Osteocyte (in vitro differentiated cells): Measurements from ENCODE around the gene DDX56. TPM values are rescaled to one million over a fixed set of nuclear protein-coding genes. Genes with fewer than 3 reads are reported as not detected.

Experiments used
- DNase-seq: peaks from one replicate; pipeline ENCODE4 v3.0.0; 2021; ENCODE audit warnings: mixed read lengths; ENCODE audit not compliant: unreplicated experiment; ENCODE audit errors: extremely low spot score
- H3K27ac Mint-ChIP-seq: one replicate; pipeline ENCODE4 v1.8.0; 2021; ENCODE audit warnings: mild to moderate bottlenecking, mixed read lengths; ENCODE audit not compliant: unreplicated experiment
- H3K27me3 Mint-ChIP-seq: one replicate; pipeline ENCODE4 v1.8.0; 2021; ENCODE audit warnings: mixed read lengths; ENCODE audit not compliant: unreplicated experiment
- H3K36me3 Mint-ChIP-seq: one replicate; pipeline ENCODE4 v1.8.0; 2021; ENCODE audit warnings: mixed read lengths; ENCODE audit not compliant: unreplicated experiment
- H3K4me1 Mint-ChIP-seq: one replicate; pipeline ENCODE4 v1.8.0; 2021; ENCODE audit warnings: mixed read lengths; ENCODE audit not compliant: unreplicated experiment
- H3K4me3 Mint-ChIP-seq: one replicate; pipeline ENCODE4 v1.8.0; 2021; ENCODE audit warnings: mild to moderate bottlenecking, moderate library complexity, mixed read lengths; ENCODE audit not compliant: unreplicated experiment
- H3K9me3 Mint-ChIP-seq: one replicate; pipeline ENCODE4 v1.8.0; 2021; ENCODE audit warnings: mixed read lengths; ENCODE audit not compliant: unreplicated experiment
- long read RNA-seq: library from polyadenylated mRNA; unstranded; transcript quantifications from one replicate; pipeline ENCODE4 v2.0.0, GENCODE V29; 2021
- total RNA-seq: library from RNA; stranded (reverse); gene quantifications from 2 replicates; pipeline ENCODE4 v1.2.1, GENCODE V29; 2021
- TF ChIP-seq, protein P1 (sequence below): fragments of 200-600 bp; sonication (generic); IDR thresholded peaks from 2 replicates; pipeline ENCODE4 v1.5.0; 2021; ENCODE audit warnings: antibody characterized with exemption, mild to moderate bottlenecking, moderate library complexity

The DDX56 gene, protein sequence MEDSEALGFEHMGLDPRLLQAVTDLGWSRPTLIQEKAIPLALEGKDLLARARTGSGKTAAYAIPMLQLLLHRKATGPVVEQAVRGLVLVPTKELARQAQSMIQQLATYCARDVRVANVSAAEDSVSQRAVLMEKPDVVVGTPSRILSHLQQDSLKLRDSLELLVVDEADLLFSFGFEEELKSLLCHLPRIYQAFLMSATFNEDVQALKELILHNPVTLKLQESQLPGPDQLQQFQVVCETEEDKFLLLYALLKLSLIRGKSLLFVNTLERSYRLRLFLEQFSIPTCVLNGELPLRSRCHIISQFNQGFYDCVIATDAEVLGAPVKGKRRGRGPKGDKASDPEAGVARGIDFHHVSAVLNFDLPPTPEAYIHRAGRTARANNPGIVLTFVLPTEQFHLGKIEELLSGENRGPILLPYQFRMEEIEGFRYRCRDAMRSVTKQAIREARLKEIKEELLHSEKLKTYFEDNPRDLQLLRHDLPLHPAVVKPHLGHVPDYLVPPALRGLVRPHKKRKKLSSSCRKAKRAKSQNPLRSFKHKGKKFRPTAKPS
- 67.0 and 69.0 TPM in 2 replicates for total RNA-seq
- long read RNA-seq, transcript DDX56-201 (14 exons, 2,336 nt): major isoform, 347 of 416 reads
- long read RNA-seq, transcript DDX56-206 (14 exons, 1,853 nt): minor isoform, 18 of 416 reads
- long read RNA-seq, partial matches to known transcripts: 11 of 416 reads
- long read RNA-seq, other reads (novel, unspliced or antisense): 34 of 416 reads

- DNase-seq: peak; percentile 97
- Mint-ChIP-seq H3K36me3 (peaks cover 33% of the 10 kb centered on the region), H3K27me3 (no peaks in the 10 kb centered on the region), H3K4me3 (peak within 1 kb of the TSS; percentile 96), H3K27ac (peak within 1 kb of the TSS; percentile 95), H3K4me1 (peaks cover 27% of the 10 kb centered on the region), H3K9me3 (no peaks in the 10 kb centered on the region)
- TF ChIP-seq, protein P1, sequence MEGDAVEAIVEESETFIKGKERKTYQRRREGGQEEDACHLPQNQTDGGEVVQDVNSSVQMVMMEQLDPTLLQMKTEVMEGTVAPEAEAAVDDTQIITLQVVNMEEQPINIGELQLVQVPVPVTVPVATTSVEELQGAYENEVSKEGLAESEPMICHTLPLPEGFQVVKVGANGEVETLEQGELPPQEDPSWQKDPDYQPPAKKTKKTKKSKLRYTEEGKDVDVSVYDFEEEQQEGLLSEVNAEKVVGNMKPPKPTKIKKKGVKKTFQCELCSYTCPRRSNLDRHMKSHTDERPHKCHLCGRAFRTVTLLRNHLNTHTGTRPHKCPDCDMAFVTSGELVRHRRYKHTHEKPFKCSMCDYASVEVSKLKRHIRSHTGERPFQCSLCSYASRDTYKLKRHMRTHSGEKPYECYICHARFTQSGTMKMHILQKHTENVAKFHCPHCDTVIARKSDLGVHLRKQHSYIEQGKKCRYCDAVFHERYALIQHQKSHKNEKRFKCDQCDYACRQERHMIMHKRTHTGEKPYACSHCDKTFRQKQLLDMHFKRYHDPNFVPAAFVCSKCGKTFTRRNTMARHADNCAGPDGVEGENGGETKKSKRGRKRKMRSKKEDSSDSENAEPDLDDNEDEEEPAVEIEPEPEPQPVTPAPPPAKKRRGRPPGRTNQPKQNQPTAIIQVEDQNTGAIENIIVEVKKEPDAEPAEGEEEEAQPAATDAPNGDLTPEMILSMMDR: no peak
These were observed at the start of gene DDX56 for GRCh38 chr7:44573464-44574286. Gene DDX56 (minus strand): TSS chr7:44573908. CDS start chr7:44573895, 13 bp downstream.

DNA sequence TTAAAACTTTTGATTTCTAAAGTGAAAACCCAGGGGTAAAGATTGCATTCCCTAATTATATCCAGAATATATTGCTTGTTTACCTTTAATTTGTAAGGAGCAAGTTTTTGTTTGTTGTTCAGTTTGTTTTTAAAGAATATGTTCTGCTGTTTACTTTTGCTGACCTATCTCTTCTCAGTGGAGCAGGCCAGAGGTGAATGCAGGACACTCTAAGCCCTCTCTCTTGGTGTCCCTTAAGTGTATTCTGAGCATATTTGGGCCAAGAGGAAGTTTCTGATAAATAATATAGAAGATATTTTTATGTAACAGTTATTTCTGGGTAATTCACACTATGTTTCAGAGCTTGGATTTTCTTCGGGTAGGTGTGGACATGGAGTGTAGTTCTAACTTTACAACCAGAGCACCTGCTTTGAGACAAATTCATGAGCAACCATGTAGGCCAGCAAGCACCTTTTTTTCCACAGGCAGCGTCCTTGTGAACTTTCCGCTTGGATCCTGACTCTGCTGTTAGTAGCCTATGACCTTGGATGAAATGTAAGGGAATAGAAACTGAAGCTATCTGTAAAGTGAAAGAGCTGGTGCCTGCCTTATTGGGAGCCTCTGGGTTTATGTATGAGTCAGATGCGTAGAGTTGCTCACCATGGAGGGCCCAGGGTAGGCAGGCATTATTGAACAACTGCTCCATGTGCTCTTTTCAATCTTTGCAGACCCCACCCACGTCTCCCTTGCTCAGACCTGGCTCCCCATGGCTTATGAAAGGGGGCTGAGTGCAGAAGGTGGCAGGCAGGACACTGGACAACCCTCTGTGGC, 48.8 kb upstream of the DDX56 start:
- Mint-ChIP-seq H3K27ac (peak overlapping the region; percentile 56), H3K27me3 (no peaks in the 10 kb centered on the region), H3K9me3 (no peaks in the 10 kb centered on the region), H3K4me3 (no peak overlapping the region), H3K4me1 (peaks cover 33% of the 10 kb centered on the region), H3K36me3 (peaks cover 3% of the 10 kb centered on the region)
- DNase-seq: no peak
- TF ChIP-seq, protein P1: no peak

DNA sequence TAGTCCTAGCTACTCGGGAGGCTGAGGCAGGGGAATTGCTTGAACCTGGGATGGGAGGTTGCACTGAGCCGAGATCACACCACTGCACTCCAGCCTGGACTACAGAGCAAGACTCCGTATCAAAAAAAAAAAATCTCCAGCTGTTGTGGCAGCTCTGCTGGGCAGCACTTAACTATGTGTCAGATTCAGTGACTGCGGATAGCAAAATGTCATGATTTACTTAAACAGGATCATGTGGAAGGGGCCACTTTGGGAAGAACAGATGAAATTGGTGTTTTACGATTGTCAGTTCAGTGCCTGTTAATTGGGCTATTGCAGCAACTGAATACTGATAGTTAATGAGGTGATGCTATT, 48.0 kb upstream of the DDX56 start:
- Mint-ChIP-seq H3K4me1 (peaks cover 38% of the 10 kb centered on the region), H3K27me3 (no peaks in the 10 kb centered on the region), H3K9me3 (no peaks in the 10 kb centered on the region), H3K36me3 (peaks cover 3% of the 10 kb centered on the region), H3K4me3 (no peak overlapping the region), H3K27ac (peak overlapping the region; percentile 65)
- no peak for DNase-seq
- TF ChIP-seq, protein P1: no peak

DNA sequence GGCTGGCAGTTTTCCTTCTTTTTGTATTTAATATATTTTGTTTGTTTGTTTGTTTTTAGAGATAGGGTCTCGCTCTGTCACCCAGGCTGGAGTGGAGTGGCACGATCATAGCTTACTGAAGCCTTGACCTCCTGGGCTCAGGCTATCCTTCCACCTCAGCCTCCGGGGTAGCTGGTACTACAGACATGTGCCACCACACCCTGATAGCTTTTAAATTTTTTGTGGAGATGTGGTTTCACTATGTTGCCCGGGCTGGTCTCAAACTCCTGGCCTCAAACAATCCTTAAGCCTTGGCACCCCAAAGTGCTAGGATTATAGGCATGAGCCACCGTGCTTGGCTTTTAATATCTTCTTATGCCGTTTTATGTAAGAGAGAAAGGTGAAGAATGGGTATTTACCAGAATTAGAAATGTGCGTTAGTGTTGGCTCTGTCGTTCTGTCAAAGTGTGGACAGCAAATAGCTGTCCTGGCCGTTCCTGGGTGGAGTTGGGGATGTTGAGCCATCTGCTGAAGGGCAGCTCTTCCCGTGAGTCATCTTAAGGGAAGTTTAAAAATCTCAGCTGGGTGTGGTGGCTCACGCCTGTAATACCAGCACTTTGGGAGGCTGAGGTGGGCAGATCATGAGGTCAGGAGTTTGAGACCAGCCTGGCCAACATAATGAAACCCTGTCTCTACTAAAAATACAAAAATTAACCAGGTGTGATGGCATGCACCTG, 47.5 kb upstream of the DDX56 start:
- TF ChIP-seq, protein P1: no peak
- Mint-ChIP-seq H3K27ac (peak overlapping the region; percentile 65), H3K27me3 (no peaks in the 10 kb centered on the region), H3K4me1 (peaks cover 38% of the 10 kb centered on the region), H3K4me3 (no peak overlapping the region), H3K9me3 (no peaks in the 10 kb centered on the region), H3K36me3 (peaks cover 3% of the 10 kb centered on the region)
- no peak for DNase-seq
